ENCODE results near the gene SUN5.

Gene SUN5

DNA sequence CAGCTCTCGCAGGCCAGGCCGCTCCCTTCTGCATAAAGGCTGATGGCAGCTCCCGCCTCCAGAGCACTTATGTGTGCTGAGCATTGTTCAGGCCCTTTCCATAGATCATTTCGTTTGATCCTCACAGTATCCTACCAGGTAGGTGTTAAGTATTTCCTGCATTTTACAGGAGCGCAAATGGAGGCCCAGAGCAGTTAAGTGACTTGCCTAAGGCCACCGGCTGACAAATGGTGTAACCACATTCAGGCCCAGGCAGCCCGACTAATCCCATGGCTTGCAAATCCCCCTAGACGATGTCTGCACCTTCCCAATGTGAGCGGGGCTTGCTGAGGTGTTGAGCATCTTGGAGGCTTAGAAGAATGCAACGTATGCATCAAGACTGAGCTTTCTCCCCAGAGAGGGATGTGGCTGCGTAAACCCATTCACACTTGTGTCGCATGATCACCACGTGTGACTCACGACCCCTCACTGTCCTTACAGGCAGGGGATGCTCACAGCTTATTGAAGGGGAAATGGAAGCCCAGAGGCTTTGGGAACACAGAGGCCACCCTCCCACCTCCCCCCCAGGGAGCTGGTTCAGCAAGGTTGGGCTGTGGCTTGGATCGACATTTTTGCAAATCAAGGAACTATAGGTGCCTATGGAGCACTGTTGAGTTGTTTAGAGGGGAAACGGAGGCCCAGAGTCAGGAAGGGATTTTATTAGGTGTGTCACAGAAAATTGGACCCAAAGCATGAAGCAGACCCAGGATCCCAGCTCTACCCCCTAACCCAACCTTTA is 10.3 kb upstream of the SUN5 start:
- no peak for DNase-seq (ENCODE audit: low read depth)

- DNase-seq (ENCODE audit: low read depth) = no peak
These were observed 9.6 kb upstream of the SUN5 start for GRCh38 chr20:33013701-33014326.

DNA sequence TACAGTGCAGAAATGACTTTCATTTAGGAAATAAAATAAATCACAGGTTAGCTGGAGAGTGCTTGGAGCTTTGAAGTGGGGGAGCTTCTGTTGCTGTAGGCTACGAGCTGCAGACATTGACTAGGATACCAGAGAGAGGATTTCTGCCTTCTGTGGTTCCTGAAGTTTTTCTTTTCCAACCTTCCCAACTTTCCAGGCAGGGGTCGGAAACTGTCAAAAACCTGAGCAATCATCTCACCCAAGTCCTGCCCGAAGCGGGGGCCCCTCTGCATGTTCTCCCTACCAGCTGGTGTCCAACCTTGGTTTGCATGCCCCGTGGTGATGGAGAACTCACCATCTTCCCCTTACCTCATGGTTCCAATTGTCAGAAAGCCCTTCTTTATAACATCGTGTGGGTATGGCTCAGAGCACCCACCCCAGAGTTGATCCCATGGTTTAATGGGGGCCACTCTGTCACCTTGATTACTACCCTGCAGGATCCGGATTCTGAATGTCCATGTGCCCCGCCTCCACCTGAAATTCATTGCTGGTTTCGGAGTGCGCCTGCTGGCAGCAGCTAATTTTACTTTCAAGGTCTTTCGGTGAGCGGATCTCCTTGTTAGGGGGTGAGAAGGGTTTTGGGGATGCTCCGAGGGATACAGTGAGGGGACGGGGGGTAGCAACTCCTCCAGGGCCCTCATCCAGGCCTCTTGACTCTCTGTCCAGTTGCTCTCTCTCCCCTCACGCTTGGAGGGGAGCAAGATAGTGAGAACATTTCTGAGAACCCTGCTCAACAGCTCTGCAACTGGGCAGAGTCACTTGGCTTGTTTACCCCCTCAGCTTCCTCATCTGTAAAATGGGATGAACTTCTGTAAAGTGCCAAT is 8.3 kb upstream of the SUN5 start:
- DNase-seq (ENCODE audit: low read depth) = no peak

DNA sequence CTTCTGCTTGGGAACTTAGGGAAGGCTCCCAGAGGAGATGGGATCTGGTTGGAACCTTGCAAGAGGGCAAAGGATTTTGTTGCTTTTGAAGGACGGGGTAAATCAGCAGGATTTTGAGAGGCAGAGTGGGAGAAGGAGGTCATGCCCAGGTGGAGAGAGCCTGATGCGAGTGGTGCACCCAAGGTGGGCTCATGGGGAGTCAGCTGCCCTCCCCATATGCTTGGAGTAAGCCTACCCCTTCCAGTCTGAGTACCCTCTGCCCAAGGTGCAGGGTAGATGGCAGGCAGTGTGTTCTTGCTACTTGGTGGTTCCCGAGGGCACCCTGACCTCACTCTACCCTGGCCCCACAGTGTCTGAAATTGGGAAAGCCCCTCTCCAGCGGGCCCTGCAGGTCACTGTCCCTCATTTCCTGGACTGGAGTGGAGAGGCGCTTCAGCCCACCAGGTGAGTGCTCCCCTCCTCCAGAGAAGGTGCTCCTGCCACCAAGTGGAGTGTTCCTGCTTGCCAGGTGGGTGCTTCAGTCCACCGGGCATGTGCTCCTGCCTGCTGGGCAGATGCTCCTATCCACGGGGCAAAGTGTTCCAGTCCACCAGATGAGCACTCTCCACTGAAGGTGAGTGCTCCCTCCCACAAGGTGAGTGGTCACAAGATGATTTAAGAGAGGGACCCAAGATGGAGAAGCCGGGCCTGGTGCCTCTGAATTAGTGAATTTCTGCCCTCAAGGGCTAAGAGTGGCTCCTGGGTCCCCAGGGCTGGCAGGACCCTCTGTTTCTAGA is 6.6 kb upstream of the SUN5 start:
- DNase-seq (ENCODE audit: low read depth) = no peak

- no peak for DNase-seq (ENCODE audit: low read depth)
These were observed 5.9 kb upstream of the SUN5 start for GRCh38 chr20:33010133-33010504.

DNA sequence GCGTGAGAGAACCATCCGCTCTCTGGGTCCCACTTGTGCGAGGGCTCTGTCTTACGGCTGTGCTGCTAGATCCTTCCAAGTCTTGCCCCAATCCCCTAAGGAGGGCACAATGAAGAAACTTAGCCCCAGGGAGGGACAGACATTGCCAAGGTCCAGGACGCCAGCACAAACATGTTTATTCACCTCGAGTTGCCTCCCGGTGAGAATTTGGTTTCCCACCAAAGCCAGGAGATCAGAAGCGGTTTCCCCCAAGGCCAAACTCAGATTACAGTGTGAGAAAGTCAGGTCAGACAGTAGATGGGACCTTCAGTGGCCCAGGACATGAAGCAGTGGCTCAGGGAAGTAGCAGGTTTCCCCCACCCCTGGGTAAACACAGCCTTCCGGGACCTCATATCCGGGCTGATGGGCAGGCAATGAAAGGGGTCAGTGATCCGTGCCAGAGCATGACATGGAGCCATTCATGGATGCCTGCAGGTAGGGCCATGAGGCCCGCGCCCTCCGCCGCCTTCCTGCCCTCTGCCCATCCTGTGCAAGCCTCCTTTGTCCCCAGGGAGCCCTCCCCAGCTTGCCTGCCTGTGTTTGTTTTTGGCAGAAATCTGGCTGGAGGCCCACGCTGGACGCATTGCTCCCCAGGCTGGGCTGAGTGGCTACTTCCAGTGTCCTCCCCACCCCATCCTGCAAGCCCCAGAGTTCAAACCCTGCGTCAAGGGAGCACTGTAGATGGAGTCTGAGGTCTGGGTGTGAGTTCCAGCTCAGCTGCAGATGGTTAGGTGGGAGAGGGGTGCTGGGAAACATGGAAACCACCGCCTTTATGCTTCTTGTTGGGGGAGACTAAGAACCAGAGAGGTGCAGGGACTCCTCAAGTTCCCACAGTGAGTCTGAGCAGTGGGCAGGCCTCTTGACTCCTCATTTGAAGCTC is 5.2 kb upstream of the SUN5 start:
- DNase-seq (ENCODE audit: low read depth) = no peak

GRCh38 chr20:33008336-33009213 is 4.3 kb upstream of the SUN5 start:
- DNase-seq (ENCODE audit: low read depth) = no peak

DNA sequence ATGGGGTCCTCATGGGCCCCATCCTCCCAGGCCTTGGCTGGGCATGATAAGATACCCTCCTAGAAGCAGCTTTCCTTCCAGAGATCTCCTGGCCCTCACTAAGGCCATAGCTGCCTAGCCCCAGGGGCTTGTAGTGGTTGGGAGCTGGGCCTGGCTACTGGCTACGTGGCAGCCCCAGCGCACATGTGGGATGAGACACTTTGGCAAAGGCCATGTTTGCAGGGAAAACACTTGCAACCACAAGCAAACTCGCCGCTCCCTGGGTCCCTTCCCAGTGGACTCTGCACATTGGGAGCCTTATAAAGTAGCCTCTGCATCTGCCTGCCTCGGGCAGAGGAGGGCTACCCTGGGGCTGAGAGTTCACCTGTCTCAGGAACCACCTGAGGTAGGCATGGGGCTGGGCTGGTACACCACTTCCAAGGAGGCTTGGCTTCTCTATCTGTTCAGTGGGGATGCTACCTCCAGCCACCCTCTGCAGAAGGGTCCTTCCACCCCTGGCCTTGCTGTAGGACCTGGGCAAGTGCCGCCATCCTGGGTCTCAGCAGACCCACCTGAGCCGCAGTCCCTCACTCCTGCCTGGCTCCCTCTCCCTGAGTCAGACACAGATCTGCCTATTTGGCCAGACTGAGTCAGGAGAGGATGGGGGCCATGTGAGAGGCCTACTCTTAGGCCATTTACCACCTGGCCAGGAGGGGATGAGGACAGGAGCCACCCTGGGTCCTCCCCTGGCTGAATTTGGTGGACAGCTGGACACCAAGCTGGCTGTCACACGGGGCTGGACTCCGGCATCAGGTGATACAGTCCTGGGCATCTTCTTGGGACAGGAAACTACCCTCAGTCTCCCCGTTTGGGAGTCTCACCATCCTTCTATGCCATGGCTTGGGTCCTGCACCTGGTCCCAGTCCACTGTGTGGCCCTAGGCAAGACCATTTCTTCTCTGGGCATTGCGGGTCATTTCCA is 3.4 kb upstream of the SUN5 start, which contains the start of gene BPIFB2:
BPIFB2 (plus strand) TSS at position 329 of the 960 bp plus-strand sequence. CDS start 871 bp downstream, outside the sequence.
- no peak for DNase-seq (ENCODE audit: low read depth)

GRCh38 chr20:33006776-33007375 is 2.6 kb upstream of the SUN5 start:
- DNase-seq (ENCODE audit: low read depth) = no peak

DNA sequence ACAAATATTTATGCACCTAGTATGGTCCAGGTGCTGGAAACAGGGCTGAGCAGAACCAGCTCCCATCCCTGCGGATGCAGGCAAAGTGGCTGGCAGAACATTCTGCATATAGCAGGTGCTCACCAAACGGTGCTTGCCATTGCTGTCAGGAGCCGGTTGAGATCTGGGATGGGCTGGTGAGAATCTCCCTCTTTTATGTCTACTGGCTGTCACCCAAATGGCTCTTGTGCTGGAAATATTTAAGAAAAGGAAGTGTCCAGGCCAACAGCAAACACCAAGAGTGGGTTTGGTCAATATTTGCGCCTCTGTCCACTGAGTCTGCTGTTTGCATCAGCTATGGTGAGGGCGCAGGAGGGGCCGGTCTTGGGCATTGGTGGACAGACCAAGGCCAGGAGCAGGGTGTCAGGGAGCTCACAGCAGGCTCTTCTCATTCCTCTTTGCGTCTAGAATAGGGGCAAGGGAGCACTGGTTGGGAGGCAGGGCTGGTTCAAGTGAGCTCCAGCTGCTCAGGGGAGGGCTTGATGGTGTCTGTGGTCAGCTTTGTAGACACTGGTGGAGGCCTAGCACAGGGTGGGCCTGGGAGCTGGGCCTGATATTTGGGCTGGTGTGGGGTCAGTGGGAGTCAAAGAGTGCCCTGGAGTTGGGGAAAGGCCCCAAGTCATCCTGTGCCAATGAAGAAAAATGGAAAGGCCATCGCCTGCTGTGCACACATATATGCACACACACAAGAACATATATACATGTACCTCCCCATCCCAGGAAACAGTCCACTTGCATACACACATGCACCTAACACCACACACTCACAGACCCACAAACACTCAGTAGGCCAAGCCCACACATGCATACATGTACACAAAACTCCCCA is 1.9 kb upstream of the SUN5 start:
- DNase-seq (ENCODE audit: low read depth) = no peak

DNA sequence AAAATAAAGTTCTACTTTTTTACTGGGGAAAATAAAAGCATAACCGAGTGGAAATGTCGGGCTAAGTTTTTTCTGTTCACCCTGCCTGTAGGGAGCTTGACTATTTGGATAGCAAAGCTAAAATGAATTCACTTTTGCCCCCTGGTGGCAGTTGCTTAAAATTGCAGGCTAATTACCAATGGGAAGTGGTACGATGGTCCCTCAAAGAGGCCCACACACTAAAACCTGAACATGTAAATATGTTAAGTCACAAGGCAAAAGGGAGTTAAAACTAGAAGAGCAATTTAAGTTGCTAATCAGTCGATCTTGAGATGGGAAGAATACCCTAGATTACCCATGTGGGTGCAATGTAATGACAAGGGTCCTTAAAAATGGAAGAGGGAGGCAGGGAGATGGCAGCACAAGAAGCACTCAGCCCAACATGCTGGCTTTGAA is 916 bp upstream of the SUN5 start:
- DNase-seq (ENCODE audit: low read depth) = peak; percentile 19

GRCh38 chr20:33002087-33002808 is 2.0 kb downstream of the SUN5 start:
- DNase-seq (ENCODE audit: low read depth) = no peak

GRCh38 chr20:33000802-33001466 is 3.3 kb downstream of the SUN5 start:
- DNase-seq (ENCODE audit: low read depth) = no peak

DNA sequence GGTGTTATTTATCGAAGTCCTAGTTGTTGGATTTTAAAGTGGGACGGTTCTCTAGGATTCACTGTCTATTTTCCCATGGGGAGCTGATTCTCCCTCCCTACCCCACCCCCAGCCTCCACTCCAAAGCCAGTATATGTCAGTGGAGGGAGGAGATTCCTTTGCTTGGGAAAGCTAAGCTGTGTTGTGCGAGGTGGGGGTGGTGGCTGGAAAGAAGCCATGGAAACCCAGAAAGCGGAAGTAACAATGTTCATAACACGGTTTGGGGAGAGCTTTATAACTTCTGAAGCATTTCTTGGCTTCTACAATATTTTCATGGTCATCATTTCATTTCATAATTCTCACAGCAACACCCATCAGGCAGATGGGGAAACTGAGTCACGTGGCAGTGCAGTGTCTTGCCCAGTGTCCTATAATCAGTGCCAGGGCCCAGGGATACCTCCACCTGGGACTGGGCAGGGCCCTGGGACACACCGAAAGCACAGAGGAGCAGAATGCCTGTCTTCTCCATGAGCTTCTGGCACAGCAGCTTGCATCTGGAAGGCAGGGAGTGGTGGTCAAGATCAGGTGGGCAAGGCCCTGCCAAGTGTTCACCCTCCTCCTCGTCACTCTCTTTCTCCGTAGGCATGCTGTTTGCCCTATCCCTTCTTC is 4.5 kb downstream of the SUN5 start:
- DNase-seq (ENCODE audit: low read depth) = no peak

DNA sequence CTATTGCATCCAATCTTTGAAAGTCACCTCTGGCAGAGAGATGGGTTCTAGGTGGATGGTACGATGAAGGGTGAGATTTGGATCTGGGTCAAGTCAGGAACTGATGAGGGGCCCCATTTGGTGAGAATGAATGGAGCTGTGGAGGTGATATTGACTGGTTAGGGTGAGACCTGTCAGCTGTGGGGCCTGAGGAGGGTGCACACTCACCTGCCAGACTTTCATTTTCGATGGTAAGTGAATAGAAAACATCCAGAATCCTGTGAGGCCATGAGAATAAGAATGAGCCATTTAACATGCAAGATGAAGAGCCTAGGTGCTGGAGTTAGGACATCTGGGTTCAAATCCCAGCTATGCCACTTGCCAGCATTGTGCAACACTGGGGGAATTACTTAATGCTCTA is 6.8 kb downstream of the SUN5 start:
- no peak for DNase-seq (ENCODE audit: low read depth)

Data from ELR (cell line).